Fibroblast of lung (primary cell): ENCODE data around the gene KDR.

Experiments
- EZH2 ChIP-seq: IDR thresholded peaks from 2 replicates; pipeline ENCODE4 v1.5.1; 2012; ENCODE audit warnings: low read length, control low read depth, mild to moderate bottlenecking; ENCODE audit errors: missing control alignments
- TF ChIP-seq, protein P1 (sequence below), 2 donors: IDR thresholded peaks in 1 of 2; conservative IDR thresholded peaks in 1 of 2; 1 replicate in 1 of 2; 2 replicates in 1 of 2; pipeline ENCODE4 v1.5.1; 2011 to 2012; ENCODE audit warnings: low read length in 2 of 2, control low read depth in 1 of 2, inconsistent platforms in 1 of 2, low read depth in 1 of 2, mild to moderate bottlenecking in 1 of 2

DNA sequence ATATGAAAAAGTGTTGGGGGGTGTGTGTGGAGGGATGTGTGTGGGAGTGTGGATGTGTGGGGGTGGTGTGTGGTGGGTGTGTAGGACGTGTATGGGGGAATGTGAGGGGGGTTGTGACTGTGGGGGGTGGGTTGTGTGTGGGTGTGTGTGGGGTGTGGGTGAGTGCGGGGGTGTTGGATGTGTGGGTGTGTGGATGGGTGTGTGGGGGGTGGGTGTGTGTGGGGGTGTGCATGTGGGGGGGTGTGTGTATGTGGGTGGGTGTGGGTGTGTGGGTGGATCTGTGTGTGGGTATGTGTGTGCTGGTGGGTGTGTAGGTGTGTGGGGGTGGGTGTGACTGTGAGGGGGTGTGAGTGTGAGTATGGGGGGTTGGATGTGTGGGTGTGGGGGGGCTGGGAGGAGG lies 47.8 kb downstream of the KDR start:
- TF ChIP-seq, protein P1, sequence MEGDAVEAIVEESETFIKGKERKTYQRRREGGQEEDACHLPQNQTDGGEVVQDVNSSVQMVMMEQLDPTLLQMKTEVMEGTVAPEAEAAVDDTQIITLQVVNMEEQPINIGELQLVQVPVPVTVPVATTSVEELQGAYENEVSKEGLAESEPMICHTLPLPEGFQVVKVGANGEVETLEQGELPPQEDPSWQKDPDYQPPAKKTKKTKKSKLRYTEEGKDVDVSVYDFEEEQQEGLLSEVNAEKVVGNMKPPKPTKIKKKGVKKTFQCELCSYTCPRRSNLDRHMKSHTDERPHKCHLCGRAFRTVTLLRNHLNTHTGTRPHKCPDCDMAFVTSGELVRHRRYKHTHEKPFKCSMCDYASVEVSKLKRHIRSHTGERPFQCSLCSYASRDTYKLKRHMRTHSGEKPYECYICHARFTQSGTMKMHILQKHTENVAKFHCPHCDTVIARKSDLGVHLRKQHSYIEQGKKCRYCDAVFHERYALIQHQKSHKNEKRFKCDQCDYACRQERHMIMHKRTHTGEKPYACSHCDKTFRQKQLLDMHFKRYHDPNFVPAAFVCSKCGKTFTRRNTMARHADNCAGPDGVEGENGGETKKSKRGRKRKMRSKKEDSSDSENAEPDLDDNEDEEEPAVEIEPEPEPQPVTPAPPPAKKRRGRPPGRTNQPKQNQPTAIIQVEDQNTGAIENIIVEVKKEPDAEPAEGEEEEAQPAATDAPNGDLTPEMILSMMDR (conservative IDR thresholded peaks at IDR 0.05 in 1 of 2, IDR thresholded peaks at IDR 0.05 in 1 of 2; ENCODE audit: low read depth in 1 of 2, low read length in 2 of 2), result no peak
- no peak for TF ChIP-seq EZH2
